GM23248 (cell line): Measurements from ENCODE around the gene MYOM1.

Source experiments
- EZH2 ChIP-seq: fragments of 200-600 bp; sonication (generic); IDR thresholded peaks from 2 replicates; pipeline ENCODE4 v1.6.1; 2018; ENCODE audit warnings: antibody characterized with exemption, mild to moderate bottlenecking; ENCODE audit not compliant: insufficient read depth, poor library complexity, severe bottlenecking
- EZH2phosphoT487 ChIP-seq: fragments of 200-600 bp; sonication (generic); IDR thresholded peaks from 2 replicates; pipeline ENCODE4 v1.6.1; 2018; ENCODE audit warnings: antibody characterized with exemption, moderate library complexity, mild to moderate bottlenecking, low read depth; ENCODE audit not compliant: insufficient read depth

- TF ChIP-seq EZH2phosphoT487 (no peak), EZH2 (no peak)
Observed at GRCh38 chr18:3036108-3036507, 183.7 kb downstream of the MYOM1 start.
